Measurements from ENCODE around the gene COL11A2.

The COL11A2 gene

DNA sequence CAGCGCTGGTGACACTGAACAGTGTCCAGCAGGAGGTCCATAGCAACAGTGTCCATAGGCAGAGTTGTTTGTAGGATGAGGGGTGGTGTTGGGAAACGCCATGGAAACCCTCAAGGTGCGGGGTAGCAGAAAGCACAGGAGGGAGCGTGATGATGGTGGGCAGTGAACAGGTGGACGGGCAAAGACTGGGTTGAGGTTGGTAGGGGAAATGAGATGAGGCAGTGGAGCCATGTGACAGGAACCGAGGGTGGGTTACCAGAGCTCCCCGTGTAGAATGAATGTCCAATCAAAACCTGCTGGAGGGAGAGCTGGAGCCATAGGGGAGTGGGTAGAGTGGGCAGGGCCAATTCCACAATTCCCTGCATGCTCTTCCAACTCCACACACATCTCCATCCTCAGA, 78.5 kb downstream of the COL11A2 start:
- DNase-seq, result no peak
